HepG2 (cell line): Measurements from ENCODE around the gene USP9X. TPM values are rescaled to one million over a fixed set of nuclear protein-coding genes. Genes with fewer than 3 reads are reported as not detected.

Experiments
- ARNT2 ChIP-seq: sonication (generic); formaldehyde crosslinking; IDR thresholded peaks from 2 replicates; pipeline ENCODE4 v1.8.0; 2022; ENCODE audit warnings: mild to moderate bottlenecking, low read depth, missing genetic modification reagents, moderate library complexity
- GATAD1 ChIP-seq: IDR thresholded peaks from 2 replicates; pipeline ENCODE4 v1.6.1; 2016; ENCODE audit warnings: missing genetic modification reagents, missing compliant biosample characterization
- GFI1 ChIP-seq: sonication (generic); formaldehyde crosslinking; IDR thresholded peaks from 2 replicates; pipeline ENCODE4 v1.5.0; 2020; ENCODE audit warnings: missing genetic modification reagents, mild to moderate bottlenecking, borderline replicate concordance
- HMG20B ChIP-seq: conservative IDR thresholded peaks from 2 replicates; pipeline ENCODE4 v1.6.1; 2016; ENCODE audit warnings: missing genetic modification reagents, missing compliant biosample characterization
- KAT7 ChIP-seq: IDR thresholded peaks from 2 replicates; pipeline ENCODE4 v1.6.1; 2018; ENCODE audit warnings: borderline replicate concordance, missing compliant biosample characterization
- LCORL ChIP-seq, 2 experiments: fragments of 450-650 bp in 1 of 2; sonication (generic) in 1 of 2; formaldehyde crosslinking in 1 of 2; IDR thresholded peaks; 2 replicates each; pipeline versions ENCODE4 v1.5.0 to v1.6.1; 2017 to 2020; ENCODE audit warnings: antibody characterized with exemption in 1 of 2, missing genetic modification reagents in 1 of 2
- PAWR ChIP-seq: sonication (generic); formaldehyde crosslinking; IDR thresholded peaks from 2 replicates; pipeline ENCODE4 v1.4.0; 2020; ENCODE audit warnings: missing genetic modification reagents, mild to moderate bottlenecking, borderline replicate concordance
- SMAD1 ChIP-seq: sonication (generic); formaldehyde crosslinking; IDR thresholded peaks from 2 replicates; pipeline ENCODE4 v1.4.0; 2020; ENCODE audit warnings: missing genetic modification reagents, low read depth, mild to moderate bottlenecking, borderline replicate concordance
- TP53 ChIP-seq: sonication (generic); formaldehyde crosslinking; conservative IDR thresholded peaks from 2 replicates; pipeline ENCODE4 v1.4.0; 2020; ENCODE audit warnings: missing genetic modification reagents
- ZFY ChIP-seq: sonication (generic); formaldehyde crosslinking; IDR thresholded peaks from 2 replicates; pipeline ENCODE4 v1.4.0; 2020; ENCODE audit warnings: missing genetic modification reagents
- ZIK1 ChIP-seq: sonication (generic); formaldehyde crosslinking; IDR thresholded peaks from 2 replicates; pipeline ENCODE4 v1.5.0; 2020; ENCODE audit warnings: mild to moderate bottlenecking, low read depth, missing genetic modification reagents, borderline replicate concordance
- ZNF180 ChIP-seq: sonication (generic); formaldehyde crosslinking; IDR thresholded peaks from 2 replicates; pipeline ENCODE4 v1.4.0; 2020; ENCODE audit warnings: low read depth, missing genetic modification reagents, borderline replicate concordance
- ZNF792 ChIP-seq: IDR thresholded peaks from 2 replicates; pipeline ENCODE4 v1.6.1; 2016
- polyA plus RNA-seq, 8 experiments: library from polyadenylated mRNA; depleted of rRNA in 3 of 8; stranded (reverse) in 7 of 8; unstranded in 1 of 8; fragments of >200 nt; fragmentation: Illumina TruSeq in 4 of 8; extraction: Trizol in 4 of 8; gene quantifications; 2 replicates each; pipeline versions ENCODE4 v1.2.1 to v1.2.3, GENCODE V29; 2011 to 2016; ENCODE audit warnings: low read depth in 4 of 8, missing spikeins in 1 of 8, mixed read lengths in 1 of 8; ENCODE audit not compliant: insufficient read depth in 1 of 8
- total RNA-seq, 5 experiments: library from RNA; depleted of rRNA; stranded (reverse); fragments of >200 nt; fragmentation: Illumina TruSeq; extraction: Trizol; gene quantifications; 2 replicates each; pipeline ENCODE4 v1.2.3, GENCODE V29; 2016; ENCODE audit warnings: low read depth in 1 of 5
- TF ChIP-seq, protein P1 (sequence below): sonication (generic); formaldehyde crosslinking; IDR thresholded peaks from 2 replicates; pipeline ENCODE4 v1.5.1; 2020; ENCODE audit warnings: missing genetic modification reagents, mild to moderate bottlenecking, borderline replicate concordance
- TF ChIP-seq, protein P2 (sequence below): sonication (generic); formaldehyde crosslinking; IDR thresholded peaks from 2 replicates; pipeline ENCODE4 v1.8.1; 2023; ENCODE audit warnings: missing genetic modification reagents, mild to moderate bottlenecking, borderline replicate concordance
- TF ChIP-seq, protein P3 (sequence below): sonication (generic); formaldehyde crosslinking; IDR thresholded peaks from 2 replicates; pipeline ENCODE4 v1.4.0; 2020; ENCODE audit warnings: missing genetic modification reagents, mild to moderate bottlenecking, borderline replicate concordance
- TF ChIP-seq, protein P4 (sequence below): fragments of 450-650 bp; IDR thresholded peaks from 2 replicates; pipeline ENCODE4 v1.6.1; 2016
- TF ChIP-seq, protein P5 (sequence below): sonication (generic); formaldehyde crosslinking; IDR thresholded peaks from 2 replicates; pipeline ENCODE4 v1.4.0; 2020; ENCODE audit warnings: mild to moderate bottlenecking, missing genetic modification reagents
- TF ChIP-seq, protein P6 (sequence below): sonication (generic); formaldehyde crosslinking; conservative IDR thresholded peaks from 2 replicates; pipeline ENCODE4 v1.4.0; 2020; ENCODE audit warnings: missing genetic modification reagents

USP9X gene
- total and polyA plus RNA-seq, 2 of the 13 experiments (the other 11 are each of a cell fraction or from before 2014, with no cell fraction given), result 22.2 to 40.5 TPM

DNA sequence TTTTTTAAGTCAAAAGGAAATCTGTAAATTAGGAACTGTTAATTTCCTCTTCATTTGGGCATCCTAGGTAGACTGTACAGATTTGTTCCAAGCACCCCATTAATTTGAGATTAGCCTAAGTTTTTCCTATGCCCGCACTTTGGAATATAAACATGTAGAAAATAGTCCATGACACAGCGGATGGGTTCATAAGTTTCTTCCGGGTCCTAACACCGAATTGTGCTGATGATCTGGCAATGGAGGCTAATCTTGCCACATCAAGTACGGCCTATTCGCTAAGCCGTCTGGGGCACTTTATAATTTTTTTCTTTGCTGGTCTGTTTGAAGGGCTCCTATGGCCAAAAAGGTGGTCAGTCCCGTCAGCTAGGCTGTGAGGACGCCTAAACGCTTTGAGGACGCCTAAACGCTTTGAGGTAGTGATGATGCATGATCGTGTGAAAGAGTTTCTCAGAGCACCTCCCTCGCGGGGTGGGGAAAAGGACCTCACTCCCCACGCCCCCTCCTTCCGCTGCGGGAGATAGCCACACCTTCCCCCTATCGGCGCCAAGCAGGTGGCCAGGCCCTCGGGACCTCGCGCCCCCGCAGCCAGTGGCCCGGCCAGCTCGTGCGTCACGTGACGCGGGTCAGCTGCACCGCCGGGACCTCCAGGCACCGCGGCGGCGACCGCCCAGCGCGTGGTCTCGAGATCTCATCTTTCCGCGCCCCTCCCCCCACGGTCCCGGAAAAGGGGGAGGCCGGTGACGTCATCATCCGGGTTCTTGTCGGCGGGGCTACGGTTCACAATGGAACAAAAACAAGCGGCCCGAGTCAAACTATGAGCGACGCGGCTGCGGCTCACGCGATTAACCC, 977 bp upstream of the USP9X start (continued):
- TF ChIP-seq, protein P1, sequence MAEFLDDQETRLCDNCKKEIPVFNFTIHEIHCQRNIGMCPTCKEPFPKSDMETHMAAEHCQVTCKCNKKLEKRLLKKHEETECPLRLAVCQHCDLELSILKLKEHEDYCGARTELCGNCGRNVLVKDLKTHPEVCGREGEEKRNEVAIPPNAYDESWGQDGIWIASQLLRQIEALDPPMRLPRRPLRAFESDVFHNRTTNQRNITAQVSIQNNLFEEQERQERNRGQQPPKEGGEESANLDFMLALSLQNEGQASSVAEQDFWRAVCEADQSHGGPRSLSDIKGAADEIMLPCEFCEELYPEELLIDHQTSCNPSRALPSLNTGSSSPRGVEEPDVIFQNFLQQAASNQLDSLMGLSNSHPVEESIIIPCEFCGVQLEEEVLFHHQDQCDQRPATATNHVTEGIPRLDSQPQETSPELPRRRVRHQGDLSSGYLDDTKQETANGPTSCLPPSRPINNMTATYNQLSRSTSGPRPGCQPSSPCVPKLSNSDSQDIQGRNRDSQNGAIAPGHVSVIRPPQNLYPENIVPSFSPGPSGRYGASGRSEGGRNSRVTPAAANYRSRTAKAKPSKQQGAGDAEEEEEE, result 0 out of 2 replicates have a peak, but pooled peaks have one; percentile 37
- TF ChIP-seq, protein P2, sequence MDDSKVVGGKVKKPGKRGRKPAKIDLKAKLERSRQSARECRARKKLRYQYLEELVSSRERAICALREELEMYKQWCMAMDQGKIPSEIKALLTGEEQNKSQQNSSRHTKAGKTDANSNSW (CRISPR knock-in tag), result no peak
- TF ChIP-seq, protein P3, sequence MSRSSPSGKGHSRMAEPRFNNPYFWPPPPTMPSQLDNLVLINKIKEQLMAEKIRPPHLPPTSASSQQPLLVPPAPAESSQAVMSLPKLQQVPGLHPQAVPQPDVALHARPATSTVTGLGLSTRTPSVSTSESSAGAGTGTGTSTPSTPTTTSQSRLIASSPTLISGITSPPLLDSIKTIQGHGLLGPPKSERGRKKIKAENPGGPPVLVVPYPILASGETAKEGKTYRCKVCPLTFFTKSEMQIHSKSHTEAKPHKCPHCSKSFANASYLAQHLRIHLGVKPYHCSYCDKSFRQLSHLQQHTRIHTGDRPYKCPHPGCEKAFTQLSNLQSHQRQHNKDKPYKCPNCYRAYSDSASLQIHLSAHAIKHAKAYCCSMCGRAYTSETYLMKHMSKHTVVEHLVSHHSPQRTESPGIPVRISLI (CRISPR knock-in tag), result peak; percentile 39; the same call in 1 of the 2 replicates
- TF ChIP-seq HMG20B (CRISPR knock-in tag) (no peak), ZNF792 (CRISPR knock-in tag) (peak; percentile 76), KAT7 (CRISPR knock-in tag) (no peak), ARNT2 (CRISPR knock-in tag) (peak; percentile 74; the same call in 1 of the 2 replicates), ZNF180 (CRISPR knock-in tag) (no peak), PAWR (CRISPR knock-in tag) (no peak), GFI1 (CRISPR knock-in tag) (no peak; the same call in 1 of the 2 replicates), GATAD1 (peak; percentile 74), LCORL (IDR thresholded peaks at IDR 0.05) (no peak), LCORL (CRISPR knock-in tag; IDR thresholded peaks at IDR 0.05) (no peak), SMAD1 (CRISPR knock-in tag) (0 out of 2 replicates have a peak, but pooled peaks have one; percentile 29), ZFY (peak; percentile 37; the same call in 1 of the 2 replicates), TP53 (CRISPR knock-in tag) (no peak), ZIK1 (CRISPR knock-in tag) (peak; percentile 55; the same call in 1 of the 2 replicates)
- TF ChIP-seq, protein P4, sequence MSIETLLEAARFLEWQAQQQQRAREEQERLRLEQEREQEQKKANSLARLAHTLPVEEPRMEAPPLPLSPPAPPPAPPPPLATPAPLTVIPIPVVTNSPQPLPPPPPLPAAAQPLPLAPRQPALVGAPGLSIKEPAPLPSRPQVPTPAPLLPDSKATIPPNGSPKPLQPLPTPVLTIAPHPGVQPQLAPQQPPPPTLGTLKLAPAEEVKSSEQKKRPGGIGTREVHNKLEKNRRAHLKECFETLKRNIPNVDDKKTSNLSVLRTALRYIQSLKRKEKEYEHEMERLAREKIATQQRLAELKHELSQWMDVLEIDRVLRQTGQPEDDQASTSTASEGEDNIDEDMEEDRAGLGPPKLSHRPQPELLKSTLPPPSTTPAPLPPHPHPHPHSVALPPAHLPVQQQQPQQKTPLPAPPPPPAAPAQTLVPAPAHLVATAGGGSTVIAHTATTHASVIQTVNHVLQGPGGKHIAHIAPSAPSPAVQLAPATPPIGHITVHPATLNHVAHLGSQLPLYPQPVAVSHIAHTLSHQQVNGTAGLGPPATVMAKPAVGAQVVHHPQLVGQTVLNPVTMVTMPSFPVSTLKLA, result peak; percentile 66
- TF ChIP-seq, protein P5, sequence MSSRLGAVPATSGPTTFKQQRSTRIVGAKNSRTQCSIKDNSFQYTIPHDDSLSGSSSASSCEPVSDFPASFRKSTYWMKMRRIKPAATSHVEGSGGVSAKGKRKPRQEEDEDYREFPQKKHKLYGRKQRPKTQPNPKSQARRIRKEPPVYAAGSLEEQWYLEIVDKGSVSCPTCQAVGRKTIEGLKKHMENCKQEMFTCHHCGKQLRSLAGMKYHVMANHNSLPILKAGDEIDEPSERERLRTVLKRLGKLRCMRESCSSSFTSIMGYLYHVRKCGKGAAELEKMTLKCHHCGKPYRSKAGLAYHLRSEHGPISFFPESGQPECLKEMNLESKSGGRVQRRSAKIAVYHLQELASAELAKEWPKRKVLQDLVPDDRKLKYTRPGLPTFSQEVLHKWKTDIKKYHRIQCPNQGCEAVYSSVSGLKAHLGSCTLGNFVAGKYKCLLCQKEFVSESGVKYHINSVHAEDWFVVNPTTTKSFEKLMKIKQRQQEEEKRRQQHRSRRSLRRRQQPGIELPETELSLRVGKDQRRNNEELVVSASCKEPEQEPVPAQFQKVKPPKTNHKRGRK (CRISPR knock-in tag), result no peak
- TF ChIP-seq, protein P6, sequence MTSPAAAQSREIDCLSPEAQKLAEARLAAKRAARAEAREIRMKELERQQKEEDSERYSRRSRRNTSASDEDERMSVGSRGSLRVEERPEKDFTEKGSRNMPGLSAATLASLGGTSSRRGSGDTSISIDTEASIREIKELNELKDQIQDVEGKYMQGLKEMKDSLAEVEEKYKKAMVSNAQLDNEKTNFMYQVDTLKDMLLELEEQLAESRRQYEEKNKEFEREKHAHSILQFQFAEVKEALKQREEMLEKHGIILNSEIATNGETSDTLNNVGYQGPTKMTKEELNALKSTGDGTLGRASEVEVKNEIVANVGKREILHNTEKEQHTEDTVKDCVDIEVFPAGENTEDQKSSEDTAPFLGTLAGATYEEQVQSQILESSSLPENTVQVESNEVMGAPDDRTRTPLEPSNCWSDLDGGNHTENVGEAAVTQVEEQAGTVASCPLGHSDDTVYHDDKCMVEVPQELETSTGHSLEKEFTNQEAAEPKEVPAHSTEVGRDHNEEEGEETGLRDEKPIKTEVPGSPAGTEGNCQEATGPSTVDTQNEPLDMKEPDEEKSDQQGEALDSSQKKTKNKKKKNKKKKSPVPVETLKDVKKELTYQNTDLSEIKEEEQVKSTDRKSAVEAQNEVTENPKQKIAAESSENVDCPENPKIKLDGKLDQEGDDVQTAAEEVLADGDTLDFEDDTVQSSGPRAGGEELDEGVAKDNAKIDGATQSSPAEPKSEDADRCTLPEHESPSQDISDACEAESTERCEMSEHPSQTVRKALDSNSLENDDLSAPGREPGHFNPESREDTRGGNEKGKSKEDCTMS (CRISPR knock-in tag), result no peak
